Activated CD8-positive, alpha-beta memory T cell treated with anti-CD3 and anti-CD28 coated beads, Interleukin-2, amount 50 U/mL, for 1 hour (primary cell): ENCODE data around the gene RFFL.
"Not testable (repeated sequence)": the region's sequence is repeated elsewhere in the genome, so short reads cannot be mapped to it uniquely, and the experiment has no call there.

Source experiments
- DNase-seq: peaks from one replicate; pipeline ENCODE4 v3.0.0-alpha.2; 2020; ENCODE audit errors: extremely low read depth

The RFFL gene, protein sequence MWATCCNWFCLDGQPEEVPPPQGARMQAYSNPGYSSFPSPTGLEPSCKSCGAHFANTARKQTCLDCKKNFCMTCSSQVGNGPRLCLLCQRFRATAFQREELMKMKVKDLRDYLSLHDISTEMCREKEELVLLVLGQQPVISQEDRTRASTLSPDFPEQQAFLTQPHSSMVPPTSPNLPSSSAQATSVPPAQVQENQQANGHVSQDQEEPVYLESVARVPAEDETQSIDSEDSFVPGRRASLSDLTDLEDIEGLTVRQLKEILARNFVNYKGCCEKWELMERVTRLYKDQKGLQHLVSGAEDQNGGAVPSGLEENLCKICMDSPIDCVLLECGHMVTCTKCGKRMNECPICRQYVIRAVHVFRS

GRCh38 chr17:35063514-35064223 is at the start of gene RFFL:
Gene RFFL (minus strand): TSS chr17:35063707. CDS start chr17:35026553, 37,154 bp downstream.
- peak; percentile 81 for DNase-seq

- not testable (repeated sequence) for DNase-seq
Measured at GRCh38 chr17:35110791-35111190, 47.3 kb upstream of the RFFL start.

GRCh38 chr17:35104844-35105450 is 41.4 kb upstream of the RFFL start:
- DNase-seq = no peak

- no peak for DNase-seq
Measured at GRCh38 chr17:35103271-35103670, 39.8 kb upstream of the RFFL start.

- no peak for DNase-seq
Measured at GRCh38 chr17:35101725-35102124, 38.2 kb upstream of the RFFL start.

DNA sequence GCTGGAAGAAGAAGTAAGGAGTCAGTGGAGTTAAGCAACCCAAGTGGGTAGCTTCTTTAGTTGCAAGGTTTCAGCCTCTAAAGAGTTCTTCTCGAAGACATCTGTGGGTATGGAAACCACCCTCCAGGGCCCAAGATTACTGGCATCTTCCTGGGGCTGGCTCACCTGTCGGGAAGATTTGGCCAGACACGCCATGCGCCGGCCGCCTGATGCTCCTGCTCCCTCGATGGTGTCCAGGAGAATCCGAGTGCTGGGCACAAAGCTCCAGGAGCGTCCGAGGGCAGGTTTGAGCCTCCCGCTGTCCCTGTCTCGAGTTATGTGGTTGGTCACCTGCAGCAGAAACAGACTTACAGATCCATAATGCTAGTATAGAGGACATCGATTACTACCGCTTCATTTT is 37.5 kb upstream of the RFFL start:
- no peak for DNase-seq

DNA sequence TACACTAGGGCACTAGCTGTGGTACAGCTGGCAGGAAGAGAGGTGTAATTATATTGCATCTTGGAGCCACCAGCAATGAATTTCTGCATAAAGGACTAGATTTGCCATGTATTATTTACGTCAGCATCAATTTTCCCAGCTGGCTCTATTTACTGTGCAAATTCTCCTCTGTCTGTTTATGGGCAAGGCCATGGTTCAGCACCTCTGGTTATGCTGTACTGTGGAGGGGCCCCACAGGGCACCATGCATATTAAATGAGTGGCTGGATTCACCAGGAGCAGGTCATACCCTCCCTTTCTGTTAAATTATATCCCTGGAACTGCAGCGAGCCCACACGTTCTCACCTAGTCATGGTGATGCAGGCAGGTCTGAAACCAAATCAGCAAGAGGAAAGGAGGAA is 36.4 kb upstream of the RFFL start:
- DNase-seq = no peak

DNA sequence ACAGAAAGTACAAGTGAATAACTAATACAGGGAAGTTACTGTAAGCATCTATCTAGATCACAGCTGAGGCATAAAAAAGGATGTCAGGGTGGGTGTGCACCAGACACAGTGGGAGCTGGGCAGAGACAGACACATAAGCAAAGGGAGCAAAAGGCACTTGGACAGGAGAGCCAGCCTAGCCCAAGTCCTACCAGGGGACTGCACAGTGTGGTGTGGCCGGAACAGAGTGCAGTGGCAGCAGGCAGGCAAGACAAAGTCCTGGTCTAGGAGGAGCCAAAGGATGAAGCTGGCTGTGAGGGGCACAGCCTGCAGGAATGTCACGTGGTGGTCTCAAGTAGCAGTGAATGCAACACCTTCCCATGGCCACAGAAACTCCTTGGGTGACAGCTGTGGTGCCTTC is 34.3 kb upstream of the RFFL start:
- DNase-seq = no peak

GRCh38 chr17:35095741-35096140 is 32.2 kb upstream of the RFFL start:
- no peak for DNase-seq

DNA sequence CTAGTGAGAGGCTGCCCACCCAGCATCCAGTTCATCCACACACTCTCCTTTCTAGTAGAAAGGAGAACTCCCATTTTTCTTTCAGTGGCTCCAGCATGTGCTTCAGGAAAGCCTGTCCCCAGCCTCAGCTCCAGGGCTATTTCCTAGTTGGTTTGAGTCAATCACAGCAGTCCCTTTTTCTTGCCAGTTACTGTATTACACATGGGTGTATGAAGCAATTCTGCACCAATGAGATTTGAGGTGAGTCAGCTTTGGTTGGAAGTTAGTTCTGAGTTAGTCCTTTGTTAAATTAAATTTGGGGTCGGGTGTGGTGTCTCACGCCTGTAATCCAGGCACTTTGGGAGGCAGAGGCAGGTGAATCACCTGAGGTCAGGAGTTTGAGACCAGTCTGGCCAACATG is 31.4 kb upstream of the RFFL start:
- DNase-seq = no peak

DNA sequence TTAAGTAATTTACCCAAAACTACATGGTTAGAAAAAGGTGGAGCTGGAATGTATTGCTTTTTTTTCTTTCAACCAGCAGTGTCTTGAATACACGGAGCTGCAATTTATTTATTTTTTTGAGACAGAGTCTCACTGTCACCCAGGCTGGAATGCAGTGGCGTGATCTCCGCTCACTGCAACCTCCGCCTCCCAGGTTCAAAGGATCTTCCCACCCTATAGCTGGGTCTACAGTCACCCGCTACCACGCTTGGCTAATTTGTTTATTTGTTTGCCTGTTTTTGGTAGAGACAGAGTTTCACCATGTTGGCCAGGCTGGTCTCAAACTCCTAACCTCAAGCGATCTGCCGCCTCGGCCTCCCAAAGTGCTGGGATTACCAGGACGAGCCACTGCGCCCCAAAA is 27.2 kb upstream of the RFFL start:
- DNase-seq = not testable (repeated sequence)

DNA sequence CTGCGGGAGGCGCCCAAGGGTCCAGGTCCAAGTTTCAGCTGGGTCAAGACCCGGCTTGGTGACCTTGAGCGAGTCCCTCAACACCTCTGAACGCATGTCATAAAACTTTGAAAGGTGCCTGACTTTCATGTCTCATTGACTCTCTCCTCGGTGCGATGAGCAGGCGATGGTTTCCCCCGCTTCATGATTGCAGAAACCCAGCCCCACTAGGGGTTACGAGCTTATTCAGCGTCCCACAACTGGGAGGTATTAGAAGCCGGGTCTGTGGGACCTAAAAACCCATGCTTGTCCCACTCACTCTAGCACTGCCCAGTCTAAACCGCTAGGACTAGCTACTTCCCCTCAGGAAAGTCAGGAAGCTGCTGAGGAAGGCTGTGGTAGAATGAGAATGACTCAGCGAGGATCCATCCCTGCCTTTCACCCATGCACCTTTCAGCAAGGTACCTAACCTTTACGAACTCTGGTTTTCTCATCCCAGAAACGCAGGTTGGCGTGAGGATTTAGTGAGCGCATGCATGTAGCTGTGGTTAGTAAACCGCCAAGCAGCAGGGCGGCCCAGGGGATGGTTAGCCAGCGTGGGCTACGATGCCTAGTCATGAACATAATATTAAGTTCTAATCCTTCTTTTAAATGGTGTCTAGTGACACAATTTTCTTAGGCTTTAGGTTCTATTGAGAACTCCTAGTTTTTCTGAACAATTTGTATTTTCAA is 26.2 kb upstream of the RFFL start:
- DNase-seq = no peak

DNA sequence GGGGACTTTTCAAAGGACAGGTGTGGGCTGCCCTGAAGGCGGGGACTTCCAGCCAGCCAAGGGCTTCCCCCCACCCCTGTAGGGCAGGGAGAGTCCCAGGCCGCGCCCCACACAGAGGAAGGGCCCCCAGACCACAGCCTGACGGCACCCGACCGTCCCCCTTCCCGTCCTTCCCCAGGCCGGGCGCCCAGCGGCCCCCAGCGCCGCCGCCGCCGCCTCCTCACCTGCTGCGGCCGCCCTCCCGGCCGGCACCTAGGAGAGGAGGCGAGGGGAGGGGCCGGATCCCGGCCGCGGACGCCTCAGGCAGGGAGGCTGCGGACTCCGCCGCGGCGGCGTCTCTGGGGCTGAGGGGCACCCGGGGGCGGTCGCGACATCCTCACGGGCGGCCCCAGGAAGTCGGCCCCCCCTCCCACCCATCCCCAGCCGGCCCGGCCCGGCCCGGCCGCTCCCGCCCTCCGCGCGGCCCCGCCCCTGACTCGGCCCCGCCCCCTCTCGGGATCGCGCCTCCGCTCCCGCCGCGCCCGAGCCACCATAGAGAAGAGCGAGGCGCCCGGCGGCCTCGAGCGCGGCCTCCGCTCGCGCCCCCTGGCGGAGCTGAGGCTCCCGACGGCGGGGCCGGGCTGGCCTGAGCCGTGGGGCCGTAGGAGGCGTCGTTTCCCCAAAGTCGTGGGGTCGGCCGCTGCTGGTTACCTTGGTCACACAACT is 25.5 kb upstream of the RFFL start:
- DNase-seq = no peak

GRCh38 chr17:35088356-35088880 is 24.9 kb upstream of the RFFL start:
- no peak for DNase-seq

- no peak for DNase-seq
Measured at GRCh38 chr17:35087731-35088355, 24.3 kb upstream of the RFFL start.

DNA sequence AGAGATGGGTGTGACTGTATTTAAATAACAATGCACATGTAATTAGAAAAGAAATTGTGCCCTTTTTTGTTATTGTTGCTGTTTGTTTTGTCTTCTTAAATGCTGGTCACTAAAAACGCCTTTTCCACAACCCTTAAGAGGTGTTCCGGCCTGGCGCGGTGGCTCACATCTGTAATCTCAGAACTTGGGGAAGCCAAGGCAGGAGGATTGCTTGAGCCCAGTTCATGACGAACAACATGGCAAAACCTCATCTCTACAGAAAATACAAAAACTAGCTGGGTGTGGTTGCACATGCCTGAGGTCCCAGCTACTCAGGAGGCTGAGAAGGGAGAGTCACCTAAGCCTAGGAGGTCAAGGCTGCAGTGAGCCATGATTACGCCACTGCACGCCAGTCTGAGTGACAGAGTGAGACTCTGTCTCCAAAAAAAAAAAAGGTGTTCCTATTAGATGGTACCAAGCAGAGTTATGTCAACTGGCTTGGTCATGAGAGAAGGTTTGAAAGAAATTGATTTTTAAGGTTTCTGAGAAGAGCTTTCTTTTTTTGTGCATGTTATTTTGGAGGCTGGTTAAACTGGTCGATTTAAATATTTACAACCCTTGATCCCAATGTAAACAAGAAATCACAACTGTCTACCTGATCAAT is 23.5 kb upstream of the RFFL start:
- no peak for DNase-seq

DNA sequence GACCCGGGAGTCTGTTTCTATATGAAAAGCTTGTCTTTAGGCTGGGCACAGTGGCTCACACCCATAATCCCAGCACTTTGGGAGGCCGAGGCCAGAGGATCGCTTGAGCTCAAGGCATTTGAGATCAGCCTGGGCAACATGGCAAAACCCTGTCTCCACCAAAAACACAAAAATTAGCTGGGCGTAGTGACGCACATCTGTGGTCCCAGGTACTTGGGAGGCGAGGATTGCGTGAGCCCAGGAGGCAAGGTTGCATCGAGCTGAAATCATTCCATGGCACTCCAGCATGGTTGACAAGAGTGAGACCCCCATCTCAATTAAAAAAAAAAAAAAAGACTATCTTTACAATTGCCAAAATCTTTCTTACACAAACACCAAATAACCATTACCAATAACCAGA is 22.7 kb upstream of the RFFL start:
- DNase-seq = no peak

- DNase-seq = no peak
Measured at GRCh38 chr17:35084987-35085386, 21.5 kb upstream of the RFFL start.

- no peak for DNase-seq
Measured at GRCh38 chr17:35083071-35083470, 19.6 kb upstream of the RFFL start.

DNA sequence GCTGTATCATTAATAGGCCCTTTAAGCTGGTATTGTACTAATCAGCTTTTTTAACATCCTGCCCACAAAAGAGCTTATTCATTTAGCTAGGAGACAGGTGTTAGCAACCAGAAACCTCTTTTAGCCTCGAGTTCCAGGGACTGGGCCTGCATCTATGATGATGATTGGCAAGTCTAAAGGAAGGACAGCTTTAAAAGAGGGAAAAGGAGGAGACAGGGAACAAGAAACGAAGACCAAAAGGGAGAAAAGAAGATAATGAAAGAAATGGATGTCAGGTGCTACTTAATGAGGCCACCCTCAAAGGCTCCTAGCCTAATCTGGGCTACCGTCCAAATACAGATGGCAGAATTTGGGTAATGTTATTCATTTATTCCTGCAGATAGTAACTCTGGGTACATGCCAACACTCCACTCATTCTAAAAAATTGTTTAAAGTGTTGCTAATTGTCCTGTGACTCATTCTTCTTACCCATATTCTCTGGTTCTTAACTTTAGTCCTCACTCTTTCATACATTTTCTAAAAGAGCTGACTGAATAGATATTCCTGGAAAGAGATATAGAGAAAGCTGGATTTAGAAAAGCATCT is 18.7 kb upstream of the RFFL start:
- DNase-seq = no peak
